OCI-LY7 (cell line): ENCODE measurements around the gene MFN1. TPM values are rescaled to one million over a fixed set of nuclear protein-coding genes. Genes with fewer than 3 reads are reported as not detected.

Experiments used
- Bru-seq: library from RNA; stranded (reverse); fragments of 400-500 nt; gene quantifications from one replicate; lab custom pipeline; 2021; lab: Mats Ljungman, UMichigan
- BruChase-seq, 2 experiments: library from RNA; stranded (reverse); fragments of 400-500 nt; gene quantifications; one replicate each; lab custom pipeline; 2021; lab: Mats Ljungman, UMichigan
- BruUV-seq: library from RNA; stranded (reverse); fragments of 400-500 nt; replicated peaks from 2 replicates; lab custom pipeline; 2021; lab: Mats Ljungman, UMichigan
- CTCF ChIA-PET: fragments of 300-600 bp; sonication (Branson Sonifier 250); formaldehyde crosslinking; loops from one replicate; lab custom pipeline; 2022; ENCODE audit warnings: antibody characterized with exemption; ENCODE audit not compliant: unreplicated experiment; lab: Charles Lee
- POLR2A ChIA-PET: fragments of 300-600 bp; sonication (Branson Sonifier 250); formaldehyde crosslinking; loops from one replicate; lab custom pipeline; 2022; ENCODE audit warnings: antibody characterized with exemption; lab: Charles Lee
- DNase-seq: peaks from one replicate; pipeline ENCODE4 v3.0.0-alpha.2; 2015; ENCODE audit warnings: low spot score
- H2AFZ ChIP-seq: fragments of 200-600 bp; sonication (generic), shearing (Covaris generic); 2 replicates; pipeline ENCODE4 v1.6.1; 2014; ENCODE audit warnings: mild to moderate bottlenecking, antibody characterized with exemption, low read length, moderate library complexity
- H3K27ac ChIP-seq: fragments of 200-600 bp; sonication (generic); 2 replicates; pipeline ENCODE4 v1.5.1; 2014; ENCODE audit warnings: mixed run types, low read depth, mild to moderate bottlenecking, moderate library complexity, low read length, inconsistent platforms; ENCODE audit not compliant: poor library complexity, severe bottlenecking
- H3K36me3 ChIP-seq: fragments of 200-600 bp; sonication (generic); 2 replicates; pipeline ENCODE4 v1.6.1; 2014; ENCODE audit warnings: mild to moderate bottlenecking, antibody characterized with exemption, low read length, moderate library complexity, mixed read lengths; ENCODE audit not compliant: insufficient read depth
- H3K4me1 ChIP-seq: fragments of 200-600 bp; sonication (generic); 2 replicates; pipeline ENCODE4 v1.5.1; 2014; ENCODE audit warnings: mild to moderate bottlenecking, low read length; ENCODE audit not compliant: insufficient read depth, poor library complexity, severe bottlenecking
- H3K4me2 ChIP-seq: fragments of 200-600 bp; sonication (generic); 2 replicates; pipeline ENCODE4 v1.6.1; 2014; ENCODE audit warnings: mild to moderate bottlenecking, low read length
- H3K4me3 ChIP-seq: fragments of 200-600 bp; sonication (generic); 2 replicates; pipeline ENCODE4 v1.5.1; 2014; ENCODE audit warnings: mild to moderate bottlenecking, low read depth, low read length; ENCODE audit not compliant: poor library complexity, severe bottlenecking
- H3K79me2 ChIP-seq: fragments of 200-600 bp; sonication (generic); 2 replicates; pipeline ENCODE4 v1.6.1; 2016; ENCODE audit warnings: low read depth, mild to moderate bottlenecking, low read length, moderate library complexity, mixed read lengths; ENCODE audit not compliant: insufficient read depth
- H3K9me2 ChIP-seq: fragments of 200-600 bp; sonication (generic); 2 replicates; pipeline ENCODE4 v1.6.1; 2016; ENCODE audit warnings: mild to moderate bottlenecking, low read length, mixed read lengths; ENCODE audit not compliant: insufficient read depth
- H3K9me3 ChIP-seq: fragments of 200-600 bp; sonication (generic); 2 replicates; pipeline ENCODE4 v1.6.1; 2014; ENCODE audit warnings: mild to moderate bottlenecking, mixed run types, low read length, mixed read lengths
- H4K20me1 ChIP-seq: fragments of 200-600 bp; sonication (generic); 2 replicates; pipeline ENCODE4 v1.6.1; 2014; ENCODE audit warnings: mild to moderate bottlenecking, antibody characterized with exemption, low read length, moderate library complexity, mixed read lengths; ENCODE audit not compliant: insufficient read depth
- EZH2phosphoT487 ChIP-seq: fragments of 200-600 bp; sonication (generic); IDR thresholded peaks from 2 replicates; pipeline ENCODE4 v1.6.1; 2018; ENCODE audit warnings: low read depth, borderline replicate concordance, mild to moderate bottlenecking, mixed run types, antibody characterized with exemption, low read length, moderate library complexity, mixed read lengths
- intact Hi-C: fragments of 100-400 bp; cut with micrococcal nuclease; formaldehyde crosslinking; loops from one replicate; pipeline ENCODE4 v1.10.0; 2022; ENCODE audit not compliant: unreplicated experiment
- long read RNA-seq: library from polyadenylated mRNA; stranded (forward); transcript quantifications from one replicate; pipeline ENCODE4 v2.0.0, GENCODE V29; 2022
- total RNA-seq, 2 experiments: library from RNA; depleted of rRNA in 1 of 2; stranded (reverse); fragments of >200 nt in 1 of 2; shearing (Covaris generic) in 1 of 2; gene quantifications; 2 replicates each; pipeline ENCODE4 v1.2.3, GENCODE V29; 2014 to 2022
- TF ChIP-seq, protein P1 (sequence below): fragments of 200-600 bp; sonication (generic); conservative IDR thresholded peaks from 2 replicates; pipeline ENCODE4 v1.5.1; 2014; ENCODE audit warnings: mild to moderate bottlenecking, antibody characterized with exemption, low read length, moderate library complexity, mixed read lengths

The MFN1 gene
- total RNA-seq (2014; rRNA removed; shearing (Covaris generic)) = 23.0 and 31.7 TPM in 2 replicates
- total RNA-seq (2022) = 41.8 and 45.1 TPM in 2 replicates
- Bru-seq, nascent RNA = percentile 81 among the genes with signal in this experiment
- BruChase-seq, experiment 1, labeled RNA remaining after a 6-hour chase = percentile 72 among the genes with signal in this experiment
- BruChase-seq, experiment 2, labeled RNA remaining after a 2-hour chase = percentile 83 among the genes with signal in this experiment
- long read RNA-seq, full-length matches to known transcripts = 7 of 23 reads
- long read RNA-seq, partial matches to known transcripts = 5 of 23 reads
- long read RNA-seq, other reads (novel, unspliced or antisense) = 11 of 23 reads

DNA sequence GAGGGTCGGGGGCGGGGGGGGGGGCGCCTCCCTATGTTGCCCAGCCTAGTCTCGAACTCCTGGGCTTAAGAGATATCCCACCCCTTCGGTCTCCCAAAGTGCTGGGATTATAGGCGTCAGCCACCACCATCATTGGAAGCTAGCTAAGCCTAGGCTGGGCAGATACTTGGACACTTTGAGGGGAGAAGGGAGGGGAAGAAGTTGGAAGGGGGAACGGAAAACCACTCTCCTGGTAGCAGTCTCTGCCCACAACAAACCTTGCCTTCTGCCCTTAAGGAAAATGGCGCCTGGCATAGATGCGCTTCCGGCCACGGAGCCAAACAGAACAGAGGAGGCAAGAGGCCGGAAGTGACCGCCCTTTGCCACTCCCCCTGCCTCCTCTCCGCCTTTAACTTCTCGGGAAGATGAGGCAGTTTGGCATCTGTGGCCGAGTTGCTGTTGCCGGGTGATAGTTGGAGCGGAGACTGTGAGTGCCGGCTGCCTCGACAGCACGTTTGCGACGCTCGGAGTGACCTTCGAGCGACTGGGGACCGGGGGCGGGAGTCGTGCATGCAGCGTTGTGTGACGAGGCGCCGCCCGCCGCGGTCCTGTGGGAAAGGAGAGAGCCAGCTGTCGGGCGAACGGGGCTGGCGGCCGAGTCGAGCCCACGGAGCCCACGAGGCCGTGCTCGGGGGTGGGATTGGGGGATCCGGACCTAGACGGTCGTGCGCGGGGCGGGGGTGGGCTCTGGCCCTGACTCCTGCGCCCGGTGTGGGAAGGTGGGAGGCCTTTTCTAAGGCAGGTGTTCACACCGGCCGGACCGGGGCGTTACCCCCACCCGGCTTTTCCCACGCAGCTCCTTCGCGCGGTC, at the start of gene MFN1:
TSS of gene MFN1 (plus strand) at position 365 of the 850 bp plus-strand sequence. CDS start 1,143 bp downstream, outside the sequence.
- no peaks in the 10 kb centered on the region for H3K9me2 ChIP-seq
- peaks cover 26% of the 10 kb centered on the region for H3K4me1 ChIP-seq
- peak within 1 kb of the TSS; percentile 76 for H3K4me3 ChIP-seq
- 0 out of 2 replicates have a peak, but pooled peaks cover 6% of the 10 kb centered on the region for H4K20me1 ChIP-seq
- H3K27ac ChIP-seq = peak within 1 kb of the TSS; percentile 67
- peaks cover 36% of the 10 kb centered on the region for H3K36me3 ChIP-seq
- DNase-seq = peak; percentile 93
- H3K9me3 ChIP-seq = no peaks in the 10 kb centered on the region
- H3K79me2 ChIP-seq = peaks cover 29% of the 10 kb centered on the region
- CTCF ChIA-PET = interaction anchor here (0.6 kb wide), 1 partner anchor 1937 kb away, joined by 3 read pairs; no protein-coding TSS in a partner anchor
- TF ChIP-seq, protein P1, sequence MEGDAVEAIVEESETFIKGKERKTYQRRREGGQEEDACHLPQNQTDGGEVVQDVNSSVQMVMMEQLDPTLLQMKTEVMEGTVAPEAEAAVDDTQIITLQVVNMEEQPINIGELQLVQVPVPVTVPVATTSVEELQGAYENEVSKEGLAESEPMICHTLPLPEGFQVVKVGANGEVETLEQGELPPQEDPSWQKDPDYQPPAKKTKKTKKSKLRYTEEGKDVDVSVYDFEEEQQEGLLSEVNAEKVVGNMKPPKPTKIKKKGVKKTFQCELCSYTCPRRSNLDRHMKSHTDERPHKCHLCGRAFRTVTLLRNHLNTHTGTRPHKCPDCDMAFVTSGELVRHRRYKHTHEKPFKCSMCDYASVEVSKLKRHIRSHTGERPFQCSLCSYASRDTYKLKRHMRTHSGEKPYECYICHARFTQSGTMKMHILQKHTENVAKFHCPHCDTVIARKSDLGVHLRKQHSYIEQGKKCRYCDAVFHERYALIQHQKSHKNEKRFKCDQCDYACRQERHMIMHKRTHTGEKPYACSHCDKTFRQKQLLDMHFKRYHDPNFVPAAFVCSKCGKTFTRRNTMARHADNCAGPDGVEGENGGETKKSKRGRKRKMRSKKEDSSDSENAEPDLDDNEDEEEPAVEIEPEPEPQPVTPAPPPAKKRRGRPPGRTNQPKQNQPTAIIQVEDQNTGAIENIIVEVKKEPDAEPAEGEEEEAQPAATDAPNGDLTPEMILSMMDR = no peak
- no peak for TF ChIP-seq EZH2phosphoT487
- BruUV-seq = no TSS peak
- POLR2A ChIA-PET = interaction anchor here (0.7 to 4.4 kb wide), 6 partner anchors 20 to 1255 kb away, joined by 3 to 27 read pairs (median 5); partner anchors contain the start of gene ZNF639
- intact Hi-C loops = loop anchor here (1.0 to 5.0 kb wide), 5 partner anchors 23 to 305 kb away; partner anchors contain the start of genes ACTL6A, MRPL47, NDUFB5 and USP13
- H3K4me2 ChIP-seq = peak within 1 kb of the TSS; percentile 89
- peak within 1 kb of the TSS; percentile 67 for H2AFZ ChIP-seq

DNA sequence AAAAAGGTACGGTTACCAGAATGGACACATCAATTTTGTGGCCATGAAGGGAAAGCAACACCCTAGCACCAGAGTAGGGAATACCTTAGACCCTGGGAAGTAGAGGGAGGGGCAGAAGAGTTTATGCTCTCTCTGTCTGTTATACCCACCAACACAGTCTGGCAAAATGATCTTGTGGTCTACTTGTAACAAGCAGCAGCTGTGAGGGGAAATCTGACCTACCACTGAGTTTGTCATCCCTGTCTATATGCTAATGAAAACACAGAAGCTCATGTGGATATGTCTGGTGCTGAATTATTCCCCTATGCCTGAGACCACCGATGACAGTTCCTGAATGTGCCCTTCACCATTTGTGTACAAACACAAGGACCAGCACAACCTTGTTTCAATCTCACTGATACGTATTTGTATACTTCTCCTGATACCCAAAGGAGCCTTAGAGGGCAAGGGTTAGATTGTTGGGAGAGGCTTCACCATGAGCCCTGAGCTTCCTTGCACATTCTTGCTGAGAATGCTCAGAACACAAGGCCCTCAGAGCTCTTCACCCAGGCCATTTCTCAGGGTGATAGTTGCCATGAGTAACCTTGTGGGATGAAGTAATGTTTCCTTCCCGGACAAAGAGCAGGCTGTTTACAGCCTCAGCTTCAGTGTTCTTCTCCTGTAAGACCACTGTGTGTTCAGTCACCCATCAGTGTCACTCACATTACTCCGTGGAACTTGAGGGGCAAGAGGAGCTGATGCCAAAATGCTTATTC, 49.4 kb upstream of the MFN1 start:
- Histone ChIP-seq H3K4me3 (no peak overlapping the region), H3K4me2 (no peak overlapping the region), H3K9me2 (no peaks in the 10 kb centered on the region), H4K20me1 (no peaks in the 10 kb centered on the region), H3K4me1 (no peaks in the 10 kb centered on the region), H3K9me3 (no peaks in the 10 kb centered on the region), H3K27ac (no peak overlapping the region), H2AFZ (no peak overlapping the region), H3K79me2 (no peaks in the 10 kb centered on the region), H3K36me3 (no peaks in the 10 kb centered on the region)
- intact Hi-C loops = no loop called here
- ChIA-PET CTCF (no interaction called here), POLR2A (interaction anchor here (0.5 to 1.2 kb wide), 4 partner anchors 12 to 299 kb away, joined by 3 to 5 read pairs (median 4); no protein-coding TSS in a partner anchor)
- no peak for DNase-seq
- no peak for TF ChIP-seq EZH2phosphoT487
- TF ChIP-seq, protein P1 = no peak
- no TSS peak for BruUV-seq
